Transverse colon (tissue), 4 donors: Measurements from ENCODE around the gene LRRC4C. TPM values are rescaled to one million over a fixed set of nuclear protein-coding genes. Genes with fewer than 3 reads are reported as not detected.

Experiments used
- DNase-seq: peaks from one replicate; pipeline ENCODE4 v3.0.0-alpha.2; 2019
- H3K27ac ChIP-seq, 4 donors: fragments of 200-600 bp; sonication (generic); 2 replicates each; pipeline ENCODE4 v1.5.1; 2016 to 2018; ENCODE audit warnings: inconsistent platforms in 4 of 4
- H3K27me3 ChIP-seq: fragments of 200-600 bp; sonication (generic); 2 replicates; pipeline ENCODE4 v1.5.1; 2017; ENCODE audit warnings: inconsistent platforms
- H3K36me3 ChIP-seq, 4 donors: fragments of 200-600 bp; sonication (generic); 2 replicates each; pipeline ENCODE4 v1.5.1; 2017 to 2019; ENCODE audit warnings: inconsistent platforms in 4 of 4
- H3K4me1 ChIP-seq, 4 donors: fragments of 200-600 bp; sonication (generic); 2 replicates each; pipeline ENCODE4 v1.5.1; 2017 to 2020; ENCODE audit warnings: inconsistent platforms in 4 of 4
- H3K4me3 ChIP-seq, 4 donors: fragments of 200-600 bp; sonication (generic); 1 replicate in 1 of 4; 2 replicates in 3 of 4; pipeline versions ENCODE4 v1.5.1 to v1.6.1; 2017 to 2019; ENCODE audit warnings: inconsistent platforms in 4 of 4
- H3K9me3 ChIP-seq, 2 donors: fragments of 200-600 bp; sonication (generic); 2 replicates each; pipeline ENCODE4 v1.5.1; 2017 to 2019; ENCODE audit warnings: inconsistent platforms in 2 of 2
- CTCF ChIP-seq, 5 experiments: fragments of 200-600 bp in 3 of 5; fragments of 450-650 bp in 2 of 5; sonication (generic) in 3 of 5; IDR thresholded peaks; 1 replicate in 2 of 5; 2 replicates in 3 of 5; pipeline ENCODE4 v1.5.1; 2016 to 2017; ENCODE audit warnings: antibody characterized with exemption in 5 of 5, inconsistent platforms in 3 of 5, mild to moderate bottlenecking in 2 of 5, moderate library complexity in 1 of 5
- EP300 ChIP-seq: sonication (generic); formaldehyde crosslinking; IDR thresholded peaks from one replicate; pipeline ENCODE4 v1.6.1; 2017; ENCODE audit warnings: antibody characterized with exemption, low read depth
- POLR2A ChIP-seq: fragments of 450-650 bp; IDR thresholded peaks from one replicate; pipeline ENCODE4 v1.6.1; 2016; ENCODE audit warnings: antibody characterized with exemption, mild to moderate bottlenecking, moderate library complexity
- POLR2AphosphoS5 ChIP-seq, 3 donors: sonication (generic); formaldehyde crosslinking; IDR thresholded peaks; one replicate each; pipeline ENCODE4 v1.6.1; 2016; ENCODE audit warnings: antibody characterized with exemption in 3 of 3
- WGBS, 2 donors: methylation state at CpG; one replicate each; pipeline ENCODE4 v1.1.5; 2018; ENCODE audit warnings: low coverage in 1 of 2; 5-methylcytosine and 5-hydroxymethylcytosine counted together
- in situ Hi-C, 4 donors: fragments of 200-750 bp; cut with MboI; loops; one replicate each; pipeline versions ENCODE4 v1.15.0 to v1.15.1; 2017; ENCODE audit warnings: low sequenced_read_pairs in 3 of 4, low pct_ligation_motif_present in 1 of 4, low pct_unique_long_range_greater_than_20kb in 1 of 4
- intact Hi-C: fragments of 100-400 bp; cut with DNase I; formaldehyde crosslinking; loops from one replicate; pipeline ENCODE4 v1.15.1; 2023; ENCODE audit warnings: low total_unique reads
- total RNA-seq, 4 donors: library from RNA; depleted of rRNA; stranded (reverse); fragments of >200 nt; gene quantifications; one replicate each; pipeline ENCODE4 v1.1.0, GENCODE V29; 2016

Gene LRRC4C
- total RNA-seq, 4 donors from 2014 or later, result 0.55 to 1.9 (median 0.64) TPM; not detected in 1

DNA sequence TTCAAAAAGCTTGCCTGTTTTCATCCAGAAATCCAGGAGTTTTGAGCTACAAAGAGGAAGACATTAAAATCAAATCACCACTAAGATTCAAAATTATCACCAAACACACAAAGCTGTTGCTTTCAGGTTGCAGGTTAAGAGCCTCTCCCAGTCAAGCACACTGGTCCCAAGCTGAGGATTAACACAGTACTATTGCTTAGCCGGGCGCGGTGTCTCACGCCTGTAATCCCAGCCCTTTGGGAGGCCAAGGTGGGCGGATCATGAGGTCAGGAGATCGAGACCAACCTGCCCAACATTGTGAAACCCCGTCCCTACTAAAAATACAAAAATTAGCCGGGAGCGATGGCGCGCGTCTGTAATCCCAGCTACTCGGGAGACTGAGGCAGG, 1165.1 kb downstream of the LRRC4C start:
- Histone ChIP-seq H3K27me3 (peaks cover 27% of the 10 kb centered on the region), H3K36me3 (no peaks in the 10 kb centered on the region), H3K4me1 (peaks cover 0 to 15% (median 6%) of the 10 kb centered on the region in 4 donors), H3K4me3 (no peak overlapping the region), H3K27ac (no peak overlapping the region), H3K9me3 (no peaks in the 10 kb centered on the region)
- DNase-seq, result no peak
- intact Hi-C loops, result no loop called here
- WGBS, 2 donors, result 84% methylated on average over 13 of the region's 13 CpGs; no CpG with 5 or more reads in 1 of the 2 donors
- TF ChIP-seq POLR2A (no peak), POLR2AphosphoS5 (IDR thresholded peaks at IDR 0.05) (no peak), CTCF (IDR thresholded peaks at IDR 0.05) (peak in 1 of 5 experiments; percentile 0), EP300 (no peak)
- in situ Hi-C loops, result no loop called here

DNA sequence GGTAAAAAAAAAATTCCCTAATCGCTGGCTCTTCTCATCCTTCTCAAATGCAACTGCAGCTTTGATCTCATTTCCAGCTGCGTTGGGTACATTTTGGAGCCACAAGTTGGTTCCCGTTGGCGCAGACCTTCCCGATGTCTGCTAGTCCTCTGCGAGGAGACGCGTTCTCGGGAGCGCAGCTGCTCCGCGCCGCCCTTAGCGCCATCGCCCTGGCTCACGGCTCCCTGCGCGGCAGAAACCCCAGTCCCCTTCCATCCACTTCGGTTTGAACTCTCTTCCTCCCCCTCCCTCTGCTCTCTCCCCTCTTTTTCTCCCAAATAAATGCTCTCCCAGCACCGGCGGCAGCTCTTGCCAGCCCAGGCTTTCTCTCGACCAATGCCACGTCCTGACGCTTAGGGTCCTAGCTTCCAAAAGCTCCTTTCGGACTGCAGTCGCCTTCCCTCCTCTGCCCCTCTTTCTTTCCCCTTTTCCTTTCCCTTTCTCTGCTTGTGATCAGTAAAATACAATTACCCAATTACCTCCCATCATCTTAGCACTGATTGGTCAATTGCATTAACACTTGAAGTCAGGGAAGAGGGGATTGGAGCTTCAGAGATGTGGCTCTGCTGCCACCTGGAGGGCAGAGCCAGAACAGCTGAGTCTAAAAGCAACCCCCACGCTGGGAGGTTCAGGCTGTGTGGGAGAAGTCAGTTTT, 1165.7 kb downstream of the LRRC4C start:
- Histone ChIP-seq H3K4me3 (peak overlapping the region; percentile 27 to 60 (median 32)), H3K27me3 (peaks cover 27% of the 10 kb centered on the region), H3K27ac (peak overlapping the region; percentile 32 to 74 (median 60)), H3K4me1 (peaks cover 0 to 15% (median 6%) of the 10 kb centered on the region in 4 donors), H3K9me3 (no peaks in the 10 kb centered on the region), H3K36me3 (no peaks in the 10 kb centered on the region)
- intact Hi-C loops, result no loop called here
- WGBS, 2 donors, result 4 to 19% methylated on average over 13 to 27 of the region's 27 CpGs
- peak; percentile 16 for DNase-seq
- TF ChIP-seq POLR2AphosphoS5 (IDR thresholded peaks at IDR 0.05) (peak in 2 of 3 donors; percentile 6 to 28), POLR2A (no peak), EP300 (no peak), CTCF (IDR thresholded peaks at IDR 0.05) (peak; percentile 63 to 83 (median 71))
- in situ Hi-C loops, result no loop called here

DNA sequence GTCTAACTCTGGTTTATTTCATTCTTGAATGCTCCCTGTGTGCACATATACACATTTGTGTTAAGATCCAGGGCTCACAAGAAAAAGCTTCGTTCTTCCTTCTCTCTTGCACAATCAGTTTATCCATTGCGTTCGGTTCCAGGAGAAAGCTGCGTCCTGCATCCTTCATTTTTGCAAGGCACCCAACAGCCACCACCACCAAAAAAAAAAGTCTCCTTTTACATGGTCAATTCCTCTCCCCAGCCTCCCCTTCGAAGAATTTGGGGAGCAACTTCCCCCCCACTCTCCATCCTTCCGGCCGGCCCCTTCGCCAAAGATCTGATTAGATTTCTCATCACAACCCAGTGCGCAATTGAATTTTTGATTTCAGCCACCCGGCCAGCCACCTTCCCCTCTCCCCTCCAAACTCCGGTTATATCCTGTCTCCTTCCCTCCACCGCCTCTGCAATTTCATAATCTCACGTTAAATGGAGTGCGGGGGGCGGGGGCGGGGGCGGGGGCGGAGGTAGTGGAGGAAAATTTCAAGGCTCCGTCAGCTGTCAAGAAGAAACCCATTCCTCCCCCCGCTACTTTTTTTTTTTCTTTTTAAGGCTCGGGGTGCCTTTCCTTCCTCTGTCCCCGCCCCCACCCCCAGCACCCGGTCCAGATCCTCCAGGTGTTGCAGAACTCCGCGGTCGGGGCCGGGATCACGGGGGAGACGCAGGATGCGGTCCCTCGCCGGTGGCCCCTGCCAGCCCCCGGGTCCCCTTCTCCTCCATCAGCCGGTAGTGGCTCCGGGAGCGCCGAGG, 1166.5 kb downstream of the LRRC4C start:
- WGBS, 2 donors, result 8 to 18% methylated on average over 19 to 28 of the region's 37 CpGs
- H3K4me3 ChIP-seq, result peak overlapping the region; percentile 27 to 60 (median 32)
- intact Hi-C loops (no loop called here), in situ Hi-C loops (no loop called here)
- TF ChIP-seq POLR2A (no peak), POLR2AphosphoS5 (IDR thresholded peaks at IDR 0.05) (no peak), EP300 (no peak), CTCF (IDR thresholded peaks at IDR 0.05) (no peak)
- no peak for DNase-seq
- H3K36me3 ChIP-seq, result no peaks in the 10 kb centered on the region
- peaks cover 27% of the 10 kb centered on the region for H3K27me3 ChIP-seq
- peaks cover 0 to 15% (median 6%) of the 10 kb centered on the region in 4 donors for H3K4me1 ChIP-seq
- H3K9me3 ChIP-seq, result no peaks in the 10 kb centered on the region
- H3K27ac ChIP-seq, result peak overlapping the region; percentile 32 to 74 (median 60)

DNA sequence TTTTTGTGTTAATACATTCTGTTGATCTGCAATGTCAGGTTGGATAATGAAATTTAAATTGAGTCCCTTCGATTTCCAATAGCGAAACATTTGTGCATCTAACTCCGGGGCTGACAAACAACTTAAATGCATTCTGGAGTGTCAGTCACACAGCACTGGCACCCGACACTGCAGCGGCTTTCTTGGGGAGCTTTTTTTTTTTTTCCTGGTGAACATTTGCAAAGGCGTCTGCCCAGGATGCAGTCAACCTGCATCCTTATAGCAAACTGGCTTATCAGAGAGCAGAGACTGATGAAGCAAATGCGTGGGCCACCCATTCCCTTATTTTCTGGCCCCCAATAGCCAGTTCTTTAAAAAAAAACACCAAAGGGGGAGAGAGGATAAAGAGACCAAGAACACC, 1167.7 kb downstream of the LRRC4C start:
- peak overlapping the region in 1 of 4 donors; percentile 60 for H3K4me3 ChIP-seq

More for the DNA sequence above, 1167.7 kb downstream of the LRRC4C start:
- Histone ChIP-seq H3K27ac (no peak overlapping the region), H3K4me1 (peaks cover 0 to 15% (median 6%) of the 10 kb centered on the region in 4 donors), H3K36me3 (no peaks in the 10 kb centered on the region), H3K9me3 (no peaks in the 10 kb centered on the region), H3K27me3 (peaks cover 27% of the 10 kb centered on the region)
- TF ChIP-seq EP300 (no peak), CTCF (IDR thresholded peaks at IDR 0.05) (no peak), POLR2AphosphoS5 (IDR thresholded peaks at IDR 0.05) (no peak), POLR2A (no peak)
- intact Hi-C loops, result no loop called here
- WGBS, 2 donors, result 62 to 72% methylated on average over 3 to 7 of the region's 7 CpGs
- in situ Hi-C loops, result no loop called here
- no peak for DNase-seq
